Esophagus squamous epithelium (tissue), 5 donors: ENCODE data around the gene ROR2. TPM values are rescaled to one million over a fixed set of nuclear protein-coding genes. Genes with fewer than 3 reads are reported as not detected.

Experiments used
- DNase-seq: peaks from one replicate; lab custom pipeline; 2025; lab: John Stamatoyannopoulos, UW
- H3K27ac ChIP-seq, 4 donors: fragments of 200-600 bp; sonication (generic); one replicate each; pipeline ENCODE4 v1.5.1; 2016 to 2019; ENCODE audit warnings: mild to moderate bottlenecking in 1 of 4
- H3K27me3 ChIP-seq, 4 donors: fragments of 200-600 bp; sonication (generic); 1 replicate in 3 of 4; 2 replicates in 1 of 4; pipeline versions ENCODE4 v1.5.1 to v1.6.0; 2017 to 2021; ENCODE audit warnings: antibody characterized with exemption in 1 of 4
- H3K36me3 ChIP-seq, 3 donors: fragments of 200-600 bp; sonication (generic); one replicate each; pipeline ENCODE4 v1.5.1; 2016 to 2019
- H3K4me1 ChIP-seq, 3 donors: fragments of 200-600 bp; sonication (generic); one replicate each; pipeline ENCODE4 v1.5.1; 2017 to 2019
- H3K4me3 ChIP-seq, 4 donors: fragments of 200-600 bp; sonication (generic); 1 replicate in 3 of 4; 2 replicates in 1 of 4; pipeline ENCODE4 v1.5.1; 2016 to 2019; ENCODE audit warnings: mild to moderate bottlenecking in 2 of 4, moderate library complexity in 1 of 4
- H3K9me3 ChIP-seq, 3 donors: fragments of 200-600 bp; sonication (generic); one replicate each; pipeline ENCODE4 v1.5.1; 2016 to 2019
- POLR2A ChIP-seq, 4 donors: fragments of 450-650 bp; IDR thresholded peaks; one replicate each; pipeline ENCODE4 v1.6.1; 2017; ENCODE audit warnings: antibody characterized with exemption in 4 of 4, mild to moderate bottlenecking in 4 of 4, moderate library complexity in 3 of 4
- WGBS, 2 donors: methylation state at CpG; one replicate each; pipeline ENCODE4 v1.1.5; 2018; 5-methylcytosine and 5-hydroxymethylcytosine counted together
- intact Hi-C: fragments of 100-400 bp; cut with DNase I; formaldehyde crosslinking; loops from one replicate; pipeline ENCODE4 v1.15.0; 2022
- total RNA-seq, 4 donors: library from RNA; depleted of rRNA; stranded (reverse); fragments of >200 nt; gene quantifications; one replicate each; pipeline ENCODE4 v1.1.0, GENCODE V29; 2016
- TF ChIP-seq, protein P1 (sequence below), 6 experiments: fragments of 450-650 bp in 4 of 6; fragments of 200-600 bp in 2 of 6; sonication (generic) in 2 of 6; IDR thresholded peaks; one replicate each; pipeline ENCODE4 v1.5.1; 2016 to 2019; ENCODE audit warnings: antibody characterized with exemption in 6 of 6, mild to moderate bottlenecking in 4 of 6, moderate library complexity in 4 of 6
- donor health status: DM: yes; HTN: yes; CAD: no.

Gene ROR2
- total RNA-seq, 4 donors from 2014 or later = 0.68 to 12.6 (median 3.7) TPM

GRCh38 chr9:91873637-91874051 lies 76.4 kb downstream of the ROR2 start:
- no peaks in the 10 kb centered on the region for H3K36me3 ChIP-seq
- DNase-seq = no peak
- H3K4me1 ChIP-seq = peaks cover 0 to 18% (median 0%) of the 10 kb centered on the region in 3 donors
- no peak for TF ChIP-seq POLR2A (IDR thresholded peaks at IDR 0.05)
- TF ChIP-seq, protein P1, sequence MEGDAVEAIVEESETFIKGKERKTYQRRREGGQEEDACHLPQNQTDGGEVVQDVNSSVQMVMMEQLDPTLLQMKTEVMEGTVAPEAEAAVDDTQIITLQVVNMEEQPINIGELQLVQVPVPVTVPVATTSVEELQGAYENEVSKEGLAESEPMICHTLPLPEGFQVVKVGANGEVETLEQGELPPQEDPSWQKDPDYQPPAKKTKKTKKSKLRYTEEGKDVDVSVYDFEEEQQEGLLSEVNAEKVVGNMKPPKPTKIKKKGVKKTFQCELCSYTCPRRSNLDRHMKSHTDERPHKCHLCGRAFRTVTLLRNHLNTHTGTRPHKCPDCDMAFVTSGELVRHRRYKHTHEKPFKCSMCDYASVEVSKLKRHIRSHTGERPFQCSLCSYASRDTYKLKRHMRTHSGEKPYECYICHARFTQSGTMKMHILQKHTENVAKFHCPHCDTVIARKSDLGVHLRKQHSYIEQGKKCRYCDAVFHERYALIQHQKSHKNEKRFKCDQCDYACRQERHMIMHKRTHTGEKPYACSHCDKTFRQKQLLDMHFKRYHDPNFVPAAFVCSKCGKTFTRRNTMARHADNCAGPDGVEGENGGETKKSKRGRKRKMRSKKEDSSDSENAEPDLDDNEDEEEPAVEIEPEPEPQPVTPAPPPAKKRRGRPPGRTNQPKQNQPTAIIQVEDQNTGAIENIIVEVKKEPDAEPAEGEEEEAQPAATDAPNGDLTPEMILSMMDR (IDR thresholded peaks at IDR 0.05) = no peak
- no peak overlapping the region for H3K4me3 ChIP-seq
- 78 to 92% methylated on average over 6 of the region's 6 CpGs for WGBS, 2 donors
- H3K27me3 ChIP-seq = peaks cover 0 to 30% (median 0%) of the 10 kb centered on the region in 4 donors
- peak overlapping the region in 3 of 4 donors; percentile 53 to 75 (median 72) for H3K27ac ChIP-seq
- no peaks in the 10 kb centered on the region for H3K9me3 ChIP-seq
- intact Hi-C loops = no loop called here

GRCh38 chr9:91868732-91869391 lies 81.2 kb downstream of the ROR2 start:
- no peak overlapping the region for H3K27ac ChIP-seq
- peaks cover 0 to 42% (median 0%) of the 10 kb centered on the region in 4 donors for H3K27me3 ChIP-seq
- intact Hi-C loops = no loop called here
- no peaks in the 10 kb centered on the region for H3K36me3 ChIP-seq
- no peak for DNase-seq
- no peaks in the 10 kb centered on the region for H3K9me3 ChIP-seq
- WGBS, 2 donors = 55 to 70% methylated on average over 5 of the region's 5 CpGs
- H3K4me1 ChIP-seq = peaks cover 0 to 15% (median 10%) of the 10 kb centered on the region in 3 donors
- no peak overlapping the region for H3K4me3 ChIP-seq
- TF ChIP-seq POLR2A (IDR thresholded peaks at IDR 0.05) = no peak
- TF ChIP-seq, protein P1 (IDR thresholded peaks at IDR 0.05) = no peak

- H3K27ac ChIP-seq = peak overlapping the region in 2 of 4 donors; percentile 23 to 30
- peaks cover 0 to 52% (median 0%) of the 10 kb centered on the region in 4 donors for H3K27me3 ChIP-seq
- TF ChIP-seq POLR2A (IDR thresholded peaks at IDR 0.05) = no peak
- TF ChIP-seq, protein P1 (IDR thresholded peaks at IDR 0.05) = no peak
- intact Hi-C loops = no loop called here
- no peaks in the 10 kb centered on the region for H3K36me3 ChIP-seq
- 59 to 75% methylated on average over 6 of the region's 6 CpGs for WGBS, 2 donors
- H3K4me1 ChIP-seq = peaks cover 0 to 16% (median 10%) of the 10 kb centered on the region in 3 donors
- no peak overlapping the region for H3K4me3 ChIP-seq
- DNase-seq = no peak
- no peaks in the 10 kb centered on the region for H3K9me3 ChIP-seq
These were observed 82.3 kb downstream of the ROR2 start for GRCh38 chr9:91867740-91868139.

- Histone ChIP-seq H3K9me3 (no peaks in the 10 kb centered on the region), H3K4me1 (peaks cover 0 to 16% (median 10%) of the 10 kb centered on the region in 3 donors), H3K27ac (peak overlapping the region in 2 of 4 donors; percentile 22 to 50), H3K4me3 (no peak overlapping the region), H3K27me3 (peaks cover 0 to 61% (median 0%) of the 10 kb centered on the region in 4 donors), H3K36me3 (no peaks in the 10 kb centered on the region)
- intact Hi-C loops = no loop called here
- 23 to 30% methylated on average over 5 of the region's 5 CpGs for WGBS, 2 donors
- TF ChIP-seq, protein P1 (IDR thresholded peaks at IDR 0.05) = no peak
- TF ChIP-seq POLR2A (IDR thresholded peaks at IDR 0.05) = no peak
- no peak for DNase-seq
These were observed 85.0 kb downstream of the ROR2 start for GRCh38 chr9:91865041-91865440.

GRCh38 chr9:91864380-91864779 lies 85.6 kb downstream of the ROR2 start:
- TF ChIP-seq, protein P1 (IDR thresholded peaks at IDR 0.05) = no peak
- TF ChIP-seq POLR2A (IDR thresholded peaks at IDR 0.05) = no peak
- Histone ChIP-seq H3K27ac (peak overlapping the region in 3 of 4 donors; percentile 6 to 50 (median 22)), H3K36me3 (no peaks in the 10 kb centered on the region), H3K9me3 (no peaks in the 10 kb centered on the region), H3K4me3 (no peak overlapping the region), H3K4me1 (peaks cover 0 to 16% (median 10%) of the 10 kb centered on the region in 3 donors), H3K27me3 (peaks cover 0 to 64% (median 0%) of the 10 kb centered on the region in 4 donors)
- no peak for DNase-seq
- 10 to 15% methylated on average over 4 of the region's 4 CpGs for WGBS, 2 donors
- intact Hi-C loops = no loop called here
